OCI-LY1 (cell line): ENCODE results near the gene EPOP.

Experiments
- CTCF ChIP-seq: fragments of 200-600 bp; sonication (generic), shearing (Covaris generic); IDR thresholded peaks from 2 replicates; pipeline ENCODE4 v1.5.1; 2017; ENCODE audit warnings: mild to moderate bottlenecking, antibody characterized with exemption, low read length, moderate library complexity, mixed read lengths
- EZH2 ChIP-seq: fragments of 200-600 bp; sonication (generic), shearing (Covaris generic); IDR thresholded peaks from 2 replicates; pipeline ENCODE4 v1.8.0; 2017; ENCODE audit warnings: borderline replicate concordance, mixed run types, mild to moderate bottlenecking, antibody characterized with exemption, low read length, moderate library complexity, mixed read lengths

GRCh38 chr17:38706505-38707216 is 31.9 kb upstream of the EPOP start:
- TF ChIP-seq CTCF (no peak), EZH2 (no peak)
